ENCODE measurements around the gene SYNGAP1.

SYNGAP1 gene

GRCh38 chr6:33404884-33405283 lies 15.0 kb upstream of the SYNGAP1 start:
- no peak for DNase-seq (ENCODE audit: low read depth in 2 of 2)

GRCh38 chr6:33405386-33405940 lies 14.4 kb upstream of the SYNGAP1 start:
- DNase-seq (ENCODE audit: low read depth in 2 of 2), result no peak

- no peak for DNase-seq (ENCODE audit: low read depth in 2 of 2)
Measured at GRCh38 chr6:33406126-33406525, 13.7 kb upstream of the SYNGAP1 start.

GRCh38 chr6:33407132-33407718 lies 12.6 kb upstream of the SYNGAP1 start:
- no peak for DNase-seq (ENCODE audit: low read depth in 2 of 2)

GRCh38 chr6:33410050-33410710 lies 9.7 kb upstream of the SYNGAP1 start:
- peak; percentile 97 for DNase-seq (ENCODE audit: low read depth in 2 of 2)

GRCh38 chr6:33410711-33411631 lies 8.9 kb upstream of the SYNGAP1 start, which contains the start of gene PHF1:
Gene PHF1, plus strand, starts transcription at chr6:33411014. Its CDS starts 1,250 bp downstream, at chr6:33412264.
- peak; percentile 52 to 62 for DNase-seq (ENCODE audit: low read depth in 2 of 2)

GRCh38 chr6:33411632-33412005 lies 8.2 kb upstream of the SYNGAP1 start:
- DNase-seq (ENCODE audit: low read depth in 2 of 2), result no peak

GRCh38 chr6:33412140-33413009 lies 7.5 kb upstream of the SYNGAP1 start:
- DNase-seq (ENCODE audit: low read depth in 2 of 2), result no peak

GRCh38 chr6:33413241-33414120 lies 6.4 kb upstream of the SYNGAP1 start:
- DNase-seq (ENCODE audit: low read depth in 2 of 2), result no peak

- no peak for DNase-seq (ENCODE audit: low read depth in 2 of 2)
Measured at GRCh38 chr6:33414592-33415271, 5.1 kb upstream of the SYNGAP1 start.

GRCh38 chr6:33415831-33416230 lies 4.0 kb upstream of the SYNGAP1 start:
- no peak for DNase-seq (ENCODE audit: low read depth in 2 of 2)

GRCh38 chr6:33416386-33417127 lies 3.3 kb upstream of the SYNGAP1 start:
- DNase-seq (ENCODE audit: low read depth in 2 of 2), result no peak

- DNase-seq (ENCODE audit: low read depth in 2 of 2), result no peak
Measured at GRCh38 chr6:33417128-33417902, 2.5 kb upstream of the SYNGAP1 start.

- peak; percentile 95 to 96 for DNase-seq (ENCODE audit: low read depth in 2 of 2)
Measured at GRCh38 chr6:33417903-33418689, 1.8 kb upstream of the SYNGAP1 start, which contains the start of gene CUTA. Gene CUTA, minus strand, starts transcription at chr6:33418107. Its CDS starts 107 bp downstream, at chr6:33418000.

- DNase-seq (ENCODE audit: low read depth in 2 of 2), result no peak
Measured at GRCh38 chr6:33418690-33419291, 1.1 kb upstream of the SYNGAP1 start.

- no peak for DNase-seq (ENCODE audit: low read depth in 2 of 2)
Measured at GRCh38 chr6:33420491-33421343, 852 bp downstream of the SYNGAP1 start.
